Right atrium auricular region (tissue), 2 donors: ENCODE results near the gene PDGFRB. TPM values are rescaled to one million over a fixed set of nuclear protein-coding genes. Genes with fewer than 3 reads are reported as not detected.

Experiments used
- DNase-seq: peaks from one replicate; pipeline ENCODE4 v3.0.0-alpha.2; 2019; ENCODE audit warnings: low spot score
- H3K27ac ChIP-seq, 2 donors: fragments of 200-600 bp; sonication (generic); 1 replicate in 1 of 2; 2 replicates in 1 of 2; pipeline ENCODE4 v1.5.1; 2016 to 2019
- H3K27me3 ChIP-seq, 2 donors: fragments of 200-600 bp; sonication (generic); one replicate each; pipeline versions ENCODE4 v1.5.1 to v1.6.0; 2017 to 2019
- H3K36me3 ChIP-seq: fragments of 200-600 bp; sonication (generic); one replicate; pipeline ENCODE4 v1.5.1; 2016
- H3K4me1 ChIP-seq, 2 donors: fragments of 200-600 bp; sonication (generic); one replicate each; pipeline versions ENCODE4 v1.5.1 to v1.6.0; 2017 to 2019
- H3K4me3 ChIP-seq, 2 donors: fragments of 200-600 bp; sonication (generic); 1 replicate in 1 of 2; 2 replicates in 1 of 2; pipeline ENCODE4 v1.5.1; 2017 to 2019; ENCODE audit warnings: mild to moderate bottlenecking in 1 of 2, moderate library complexity in 1 of 2
- H3K9me3 ChIP-seq, 2 donors: fragments of 200-600 bp; sonication (generic); one replicate each; pipeline ENCODE4 v1.5.1; 2019
- total RNA-seq, 2 donors: library from RNA; depleted of rRNA; stranded (reverse); fragments of >200 nt; gene quantifications; one replicate each; pipeline ENCODE4 v1.1.0, GENCODE V29; 2016
- TF ChIP-seq, protein P1 (sequence below), 2 donors: fragments of 200-600 bp; sonication (generic); IDR thresholded peaks; one replicate each; pipeline ENCODE4 v1.5.1; 2019; ENCODE audit warnings: antibody characterized with exemption in 2 of 2

PDGFRB gene
- total RNA-seq, 2 donors from 2014 or later, result 68.3 to 68.7 TPM

DNA sequence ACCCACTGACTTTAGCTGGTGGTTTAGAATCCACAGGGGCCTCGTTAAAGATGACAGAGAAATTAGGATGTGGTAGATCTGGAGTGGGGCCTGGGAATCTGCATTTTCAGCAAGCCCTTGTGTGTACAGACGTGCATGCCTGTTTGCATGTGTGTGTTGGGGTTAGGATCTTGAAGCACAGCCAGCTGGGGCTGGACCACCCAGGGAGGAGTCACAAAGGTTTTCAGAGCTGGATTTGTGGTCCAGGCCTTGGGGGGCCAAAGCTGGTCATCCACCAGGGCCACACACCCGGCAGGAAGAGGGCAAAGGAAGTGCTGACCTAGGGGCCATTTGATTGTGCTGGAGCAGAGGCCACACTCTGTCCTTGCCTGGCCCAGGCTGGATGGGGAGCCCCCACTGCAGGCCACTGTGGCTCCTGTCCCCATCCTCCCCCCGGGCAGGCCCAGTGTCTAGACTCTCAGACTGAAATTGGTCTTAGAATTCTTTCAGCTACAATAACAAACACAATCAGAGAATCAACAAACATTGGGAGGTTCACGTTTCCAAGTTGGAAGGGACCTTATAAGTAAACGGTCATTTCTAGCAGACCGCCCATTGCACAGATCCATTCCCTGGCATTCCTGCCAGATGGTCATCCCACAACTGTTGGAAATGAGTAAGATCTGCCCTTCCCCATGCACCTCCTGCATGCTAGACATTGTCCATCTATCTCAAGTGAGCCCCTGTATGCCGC is 21.3 kb upstream of the PDGFRB start:
- no peak overlapping the region for H3K4me3 ChIP-seq
- H3K27me3 ChIP-seq, result no peaks in the 10 kb centered on the region
- H3K9me3 ChIP-seq, result no peaks in the 10 kb centered on the region
- H3K27ac ChIP-seq, result no peak overlapping the region
- H3K36me3 ChIP-seq, result no peaks in the 10 kb centered on the region
- DNase-seq, result no peak
- TF ChIP-seq, protein P1, sequence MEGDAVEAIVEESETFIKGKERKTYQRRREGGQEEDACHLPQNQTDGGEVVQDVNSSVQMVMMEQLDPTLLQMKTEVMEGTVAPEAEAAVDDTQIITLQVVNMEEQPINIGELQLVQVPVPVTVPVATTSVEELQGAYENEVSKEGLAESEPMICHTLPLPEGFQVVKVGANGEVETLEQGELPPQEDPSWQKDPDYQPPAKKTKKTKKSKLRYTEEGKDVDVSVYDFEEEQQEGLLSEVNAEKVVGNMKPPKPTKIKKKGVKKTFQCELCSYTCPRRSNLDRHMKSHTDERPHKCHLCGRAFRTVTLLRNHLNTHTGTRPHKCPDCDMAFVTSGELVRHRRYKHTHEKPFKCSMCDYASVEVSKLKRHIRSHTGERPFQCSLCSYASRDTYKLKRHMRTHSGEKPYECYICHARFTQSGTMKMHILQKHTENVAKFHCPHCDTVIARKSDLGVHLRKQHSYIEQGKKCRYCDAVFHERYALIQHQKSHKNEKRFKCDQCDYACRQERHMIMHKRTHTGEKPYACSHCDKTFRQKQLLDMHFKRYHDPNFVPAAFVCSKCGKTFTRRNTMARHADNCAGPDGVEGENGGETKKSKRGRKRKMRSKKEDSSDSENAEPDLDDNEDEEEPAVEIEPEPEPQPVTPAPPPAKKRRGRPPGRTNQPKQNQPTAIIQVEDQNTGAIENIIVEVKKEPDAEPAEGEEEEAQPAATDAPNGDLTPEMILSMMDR (IDR thresholded peaks at IDR 0.05), result no peak
- H3K4me1 ChIP-seq, result peaks cover 0 to 38% of the 10 kb centered on the region in 2 donors

DNA sequence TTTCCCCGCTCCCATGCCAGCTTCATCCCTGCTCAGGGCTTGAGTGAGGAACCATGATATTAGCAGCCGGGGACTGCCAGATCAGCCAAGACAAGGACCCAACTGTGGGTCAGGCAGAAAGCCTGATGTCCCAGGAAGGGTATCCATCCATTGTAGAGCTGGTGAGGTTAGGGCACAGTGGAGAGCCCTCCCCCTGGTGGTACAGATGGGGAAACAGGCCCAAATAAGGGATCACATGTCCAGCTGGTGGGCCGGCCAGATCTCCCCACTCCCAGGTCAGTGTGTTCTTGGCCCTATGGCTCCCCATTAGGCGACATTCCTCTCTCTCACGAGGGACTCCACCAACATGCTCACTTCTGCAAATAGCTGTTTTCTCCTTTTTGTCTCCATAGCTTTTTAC is 19.9 kb upstream of the PDGFRB start:
- H3K4me1 ChIP-seq, result peaks cover 0 to 28% of the 10 kb centered on the region in 2 donors

DNA sequence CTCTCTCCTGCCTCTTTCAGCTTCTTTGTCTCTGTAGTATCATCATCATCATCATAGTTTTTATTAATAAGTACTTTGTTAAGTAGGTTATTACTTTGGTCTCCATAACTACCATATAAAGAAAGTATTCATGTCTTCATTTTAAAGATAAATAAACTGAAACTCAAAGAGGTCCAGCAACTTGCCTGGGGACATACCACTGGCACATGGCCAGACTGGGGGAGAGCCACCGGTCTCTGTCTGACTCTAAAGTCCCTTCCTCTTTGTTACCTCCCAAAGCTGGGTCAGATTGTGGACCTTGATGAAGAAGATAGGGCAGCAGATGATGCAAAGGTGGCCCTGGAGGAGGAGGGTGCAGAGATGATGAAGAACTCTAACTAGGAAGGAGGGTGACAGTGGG is 19.4 kb upstream of the PDGFRB start:
- peaks cover 0 to 23% of the 10 kb centered on the region in 2 donors for H3K4me1 ChIP-seq
- TF ChIP-seq, protein P1 (IDR thresholded peaks at IDR 0.05), result no peak
- H3K4me3 ChIP-seq, result no peak overlapping the region
- no peak for DNase-seq
- no peaks in the 10 kb centered on the region for H3K36me3 ChIP-seq
- H3K27me3 ChIP-seq, result no peaks in the 10 kb centered on the region
- H3K27ac ChIP-seq, result no peak overlapping the region
- H3K9me3 ChIP-seq, result no peaks in the 10 kb centered on the region

More for the DNA sequence above, 19.9 kb upstream of the PDGFRB start:
- no peaks in the 10 kb centered on the region for H3K9me3 ChIP-seq
- TF ChIP-seq, protein P1 (IDR thresholded peaks at IDR 0.05), result peak in 1 of 2 donors; percentile 50
- H3K4me3 ChIP-seq, result no peak overlapping the region
- H3K36me3 ChIP-seq, result no peaks in the 10 kb centered on the region
- H3K27me3 ChIP-seq, result no peaks in the 10 kb centered on the region
- H3K27ac ChIP-seq, result no peak overlapping the region
- DNase-seq, result no peak

DNA sequence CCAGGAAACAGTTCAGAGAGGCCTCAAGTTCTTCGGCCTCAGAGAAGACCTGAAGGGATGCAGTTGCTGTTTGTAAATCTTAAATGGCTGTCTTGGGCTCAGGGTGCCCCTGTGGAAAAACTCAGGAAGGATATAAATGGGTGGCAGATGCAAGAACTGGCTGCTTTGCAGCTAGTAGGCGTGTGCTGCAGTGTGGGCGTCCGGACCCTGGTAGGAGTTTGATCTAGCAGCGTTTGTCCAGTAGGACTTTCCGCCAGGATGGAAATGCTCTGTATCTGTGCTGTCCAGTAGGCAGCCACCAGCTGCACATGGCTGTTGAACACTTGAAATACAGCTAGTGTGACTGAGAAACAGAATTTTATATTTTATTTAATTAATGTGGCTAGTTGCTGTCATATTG is 18.6 kb upstream of the PDGFRB start:
- H3K4me1 ChIP-seq, result peaks cover 0 to 15% of the 10 kb centered on the region in 2 donors
- H3K9me3 ChIP-seq, result no peaks in the 10 kb centered on the region
- H3K27me3 ChIP-seq, result no peaks in the 10 kb centered on the region
- TF ChIP-seq, protein P1 (IDR thresholded peaks at IDR 0.05), result no peak
- H3K27ac ChIP-seq, result no peak overlapping the region
- no peaks in the 10 kb centered on the region for H3K36me3 ChIP-seq
- DNase-seq, result no peak
- H3K4me3 ChIP-seq, result no peak overlapping the region

DNA sequence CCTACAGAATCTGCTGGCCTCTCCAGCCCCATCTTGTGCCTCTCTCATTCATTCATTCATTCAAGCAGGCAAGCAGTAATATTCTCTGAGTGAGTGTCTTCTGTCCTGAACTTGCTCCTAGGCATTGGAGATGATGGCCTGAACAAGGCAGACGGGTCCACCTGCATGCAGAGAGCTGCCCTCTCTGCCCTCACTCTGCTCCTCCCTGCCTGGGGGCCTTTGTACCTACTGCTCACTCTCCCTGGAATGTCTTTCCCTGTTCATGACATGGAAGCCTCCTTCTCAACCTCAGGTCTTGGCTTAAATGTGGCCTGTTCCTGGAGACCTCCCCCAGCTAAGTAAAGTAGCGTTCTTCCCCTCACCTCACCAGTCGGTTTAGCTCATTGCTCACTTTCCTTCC is 17.5 kb upstream of the PDGFRB start:
- H3K27me3 ChIP-seq, result no peaks in the 10 kb centered on the region
- TF ChIP-seq, protein P1 (IDR thresholded peaks at IDR 0.05), result no peak
- H3K4me1 ChIP-seq, result peaks cover 0 to 15% of the 10 kb centered on the region in 2 donors
- no peak overlapping the region for H3K27ac ChIP-seq
- H3K9me3 ChIP-seq, result no peaks in the 10 kb centered on the region
- H3K36me3 ChIP-seq, result no peaks in the 10 kb centered on the region
- no peak overlapping the region for H3K4me3 ChIP-seq
- DNase-seq, result no peak

DNA sequence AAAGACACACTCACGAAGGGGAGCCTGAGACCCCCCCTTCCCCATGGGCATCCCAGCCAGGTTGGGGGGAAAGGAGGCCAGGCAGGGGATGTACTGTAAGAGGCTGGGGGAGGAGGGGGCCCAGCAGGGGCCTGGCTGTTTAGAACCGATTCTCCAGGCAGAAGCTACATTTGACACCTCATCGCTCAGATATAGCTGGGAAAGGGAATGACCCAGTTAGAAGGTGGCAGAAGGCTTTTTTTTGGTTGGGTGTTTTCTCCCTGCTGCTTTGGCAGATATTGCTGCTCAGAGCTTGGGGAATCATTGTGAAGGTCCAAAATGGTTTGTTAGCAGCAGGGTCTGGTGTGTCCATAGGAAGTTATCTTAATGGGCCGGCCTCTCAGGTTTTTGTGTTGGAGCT is 16.9 kb upstream of the PDGFRB start:
- Histone ChIP-seq H3K4me3 (no peak overlapping the region), H3K27me3 (no peaks in the 10 kb centered on the region), H3K36me3 (no peaks in the 10 kb centered on the region), H3K4me1 (peaks cover 0 to 15% of the 10 kb centered on the region in 2 donors), H3K27ac (no peak overlapping the region), H3K9me3 (no peaks in the 10 kb centered on the region)
- DNase-seq, result no peak
- TF ChIP-seq, protein P1 (IDR thresholded peaks at IDR 0.05), result no peak
